Dermis microvascular lymphatic vessel endothelial cell (primary cell): ENCODE data around the gene YWHAQ. TPM values are rescaled to one million over a fixed set of nuclear protein-coding genes. Genes with fewer than 3 reads are reported as not detected.
A peak's percentile ranks its signal among the peaks of the same experiment; 100 is the strongest.
"Not testable (repeated sequence)": the region's sequence is repeated elsewhere in the genome, so short reads cannot be mapped to it uniquely, and the experiment has no call there.

Source experiments
- DNase-seq, 2 donors: peaks; one replicate each; pipeline versions ENCODE4 v3.0.0 to v3.0.0-alpha.2; 2010; ENCODE audit warnings: low read depth in 2 of 2
- total RNA-seq: library from RNA; depleted of rRNA; stranded (reverse); fragments of >200 nt; gene quantifications from 2 replicates; pipeline ENCODE4 v1.2.1, GENCODE V29; 2014

Gene YWHAQ
- total RNA-seq, 1 donor from 2014 or later: 199 TPM

DNA sequence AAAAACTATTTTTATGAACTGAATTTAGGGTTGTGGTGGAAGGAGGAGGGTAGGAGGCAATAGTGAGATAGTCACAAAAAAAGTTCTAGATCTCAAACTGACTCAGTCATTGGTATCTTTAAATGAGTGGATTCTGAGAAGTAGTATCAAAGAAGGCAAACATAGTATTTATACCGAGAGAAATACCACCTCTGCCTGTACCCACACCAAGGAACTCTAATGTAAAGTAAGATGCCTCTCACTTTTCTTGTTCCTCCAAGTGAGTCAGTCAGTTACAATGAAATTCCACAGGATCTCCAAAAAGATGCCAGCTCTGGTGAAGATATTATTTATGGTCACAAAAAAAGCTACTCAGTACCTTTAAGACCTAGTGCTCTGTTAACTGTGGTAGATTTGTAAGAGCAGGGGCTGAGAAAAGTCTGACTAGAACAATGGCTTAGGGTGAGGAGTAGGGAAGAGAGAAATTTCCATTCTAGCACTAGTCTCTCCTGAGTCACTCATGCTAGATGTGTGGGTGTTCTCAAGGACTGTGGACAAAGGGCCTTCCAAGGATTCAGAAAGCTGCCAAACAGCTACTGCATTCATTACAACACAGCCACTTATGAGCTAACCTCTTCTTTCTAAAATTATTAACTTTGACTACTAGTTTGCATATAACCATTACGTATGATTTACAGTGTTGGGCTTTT lies 36.3 kb downstream of the YWHAQ start:
- peak in 1 of 2 donors; percentile 67 for DNase-seq

DNA sequence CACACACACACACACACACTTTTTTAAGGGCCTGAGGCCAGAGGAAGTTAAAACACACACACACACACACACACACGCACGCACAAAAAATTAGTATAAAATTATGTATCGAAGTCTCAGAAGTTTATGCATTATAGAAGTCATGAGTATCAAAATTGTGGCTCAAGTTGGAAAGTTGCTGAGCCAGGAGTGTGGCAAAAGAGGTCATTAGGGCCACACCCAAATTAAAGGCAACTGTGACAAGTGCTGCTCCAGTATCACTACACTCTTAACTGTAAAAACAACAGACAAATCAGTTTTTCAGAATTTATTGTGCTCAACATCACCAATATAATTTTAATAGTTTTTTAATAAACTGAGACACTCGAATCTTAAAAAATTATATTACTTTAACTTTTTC lies 36.9 kb downstream of the YWHAQ start:
- DNase-seq: no peak

DNA sequence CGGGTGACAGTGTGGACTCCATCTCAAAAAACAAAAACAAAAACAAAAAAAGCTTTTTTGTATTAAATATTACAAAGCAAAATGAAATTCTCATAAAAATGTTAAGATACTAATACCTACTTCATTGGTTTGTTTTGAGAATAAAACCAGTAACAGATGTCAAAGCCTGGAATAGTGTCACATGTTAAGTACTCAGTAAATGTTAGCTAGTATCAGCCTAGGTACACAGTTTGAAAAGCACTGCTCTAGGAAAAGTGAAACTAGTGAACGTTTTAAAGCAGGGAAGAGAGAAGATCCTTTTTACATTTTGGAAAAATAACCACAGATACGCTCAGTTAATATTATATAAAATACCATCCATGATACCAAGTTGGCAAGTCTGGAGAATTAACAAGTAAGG lies 38.1 kb downstream of the YWHAQ start:
- no peak for DNase-seq

DNA sequence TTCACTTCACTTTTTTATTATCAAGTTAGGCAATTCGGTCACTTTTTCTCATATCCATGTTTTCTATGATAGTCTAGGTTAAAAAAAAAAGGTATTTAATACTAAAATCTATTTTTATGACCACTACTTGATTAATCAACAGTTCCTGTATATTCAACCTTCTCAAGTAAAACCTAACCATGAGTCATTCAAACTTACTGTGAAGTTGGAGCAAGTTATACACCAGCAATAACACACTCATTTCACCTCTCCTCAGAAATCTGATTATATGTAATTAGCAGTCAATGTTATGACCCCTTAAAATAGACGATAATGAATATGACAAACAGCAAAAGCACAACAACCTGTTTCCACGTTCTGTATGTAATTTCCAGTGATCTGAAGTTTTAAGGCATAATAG lies 40.2 kb downstream of the YWHAQ start:
- DNase-seq: no peak

DNA sequence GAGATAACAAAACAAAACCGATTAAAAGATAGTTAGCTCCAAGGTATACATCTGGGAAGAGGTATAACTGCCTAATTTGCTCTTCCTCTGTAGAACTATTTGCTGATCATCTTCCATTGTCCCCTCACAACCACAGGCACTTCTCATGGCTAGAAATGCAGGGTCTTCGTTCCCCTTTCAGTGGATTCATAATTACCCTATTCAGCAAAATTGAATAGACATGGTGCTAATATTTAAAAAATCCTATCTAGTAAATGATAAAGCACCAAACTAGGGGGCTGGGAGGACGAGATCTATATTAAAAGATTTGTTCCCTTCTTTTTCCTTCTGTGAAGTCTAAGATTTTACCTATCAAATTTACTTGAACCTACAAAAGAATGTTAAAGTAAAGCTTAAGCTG lies 44.3 kb downstream of the YWHAQ start:
- DNase-seq: no peak

DNA sequence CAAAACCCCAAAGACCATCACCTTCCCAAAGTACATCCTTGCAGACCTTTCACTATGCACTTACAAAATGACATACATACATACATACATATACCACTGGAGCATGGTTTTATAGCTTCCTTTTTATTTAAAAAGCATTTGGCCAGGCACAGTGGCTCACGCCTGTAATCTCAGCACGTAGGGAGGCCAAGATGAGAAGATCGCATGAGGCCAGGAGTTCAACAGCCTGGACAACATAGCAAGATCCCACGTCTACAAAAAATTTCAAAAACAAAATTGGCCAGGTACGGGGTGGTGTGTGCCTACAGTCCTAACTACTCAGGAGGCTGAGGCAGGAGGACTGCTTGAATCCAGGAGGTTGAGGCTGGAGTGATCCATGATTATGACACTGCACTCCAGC lies 45.3 kb downstream of the YWHAQ start:
- no peak for DNase-seq

DNA sequence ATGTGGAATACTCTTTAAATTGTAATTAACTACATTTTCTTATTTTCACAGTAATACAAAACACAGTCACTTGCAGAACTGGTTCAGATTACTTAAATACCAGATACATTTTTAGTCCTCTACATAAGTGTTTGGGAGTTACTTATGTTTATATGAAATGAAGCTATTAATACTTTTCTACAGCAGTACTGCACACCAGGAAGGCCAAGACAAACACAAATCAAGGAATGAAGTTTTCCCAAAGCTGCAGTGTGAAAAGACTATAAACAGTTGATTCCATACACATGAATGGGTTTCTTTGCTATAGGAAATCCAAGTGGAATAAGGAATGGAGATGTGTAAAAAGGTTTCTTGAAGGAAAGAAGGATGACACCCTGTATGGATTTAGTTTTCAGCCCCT lies 45.9 kb downstream of the YWHAQ start:
- DNase-seq: not testable (repeated sequence)

DNA sequence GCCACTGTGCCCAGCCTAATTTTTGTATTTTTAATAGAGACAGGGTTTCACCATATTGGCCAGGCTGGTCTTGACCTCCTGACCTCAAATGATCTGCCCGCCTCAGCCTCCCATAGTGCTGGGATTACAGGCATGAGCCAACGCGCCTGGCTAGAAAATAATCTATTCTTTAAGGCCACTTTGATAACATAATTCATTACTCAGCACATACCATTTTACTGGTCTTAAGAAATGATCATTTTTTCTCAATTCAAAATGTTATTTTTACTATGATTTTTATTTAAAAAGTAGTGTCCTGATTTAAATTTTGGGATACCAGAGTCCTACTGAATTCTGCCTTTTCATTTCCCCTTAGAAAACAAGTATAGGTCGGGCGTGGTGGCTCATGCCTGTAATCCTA lies 48.2 kb downstream of the YWHAQ start:
- no peak for DNase-seq

DNA sequence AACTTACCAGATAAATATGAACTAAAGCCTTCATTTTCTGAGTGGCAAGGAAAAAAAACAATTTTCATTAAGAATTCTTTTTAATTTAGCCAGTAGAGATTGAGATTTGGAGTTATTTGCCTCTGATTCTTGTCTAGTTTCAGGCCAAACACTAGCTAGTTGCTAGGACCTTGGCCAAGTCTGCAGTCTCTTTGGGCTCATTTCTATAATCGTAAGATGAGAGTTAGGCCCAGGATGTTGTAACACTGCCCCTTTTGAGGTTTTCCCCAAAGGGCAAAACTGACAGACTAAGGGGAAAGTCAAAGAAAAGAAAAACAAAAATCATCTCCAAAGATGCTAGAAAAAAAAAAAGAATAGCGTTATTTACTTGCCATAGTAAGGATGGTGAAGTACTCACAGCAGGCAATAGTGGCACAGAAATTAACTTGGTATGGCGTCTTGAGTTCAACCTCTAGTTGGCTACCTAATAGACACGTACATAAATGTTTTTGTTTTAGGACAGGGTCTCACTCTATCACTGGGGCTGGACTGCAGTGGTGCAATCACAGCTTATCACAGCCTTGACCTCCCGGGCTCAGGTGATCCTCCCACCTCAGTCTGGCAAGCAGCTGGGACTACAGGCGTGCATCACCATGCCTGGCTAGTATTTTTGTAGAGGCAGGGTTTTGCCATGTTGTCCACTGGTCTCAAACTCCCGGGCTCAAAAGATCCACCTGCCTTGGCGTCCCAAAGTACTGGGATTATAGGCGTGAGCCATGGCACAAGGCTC lies 52.1 kb downstream of the YWHAQ start:
- DNase-seq: no peak

DNA sequence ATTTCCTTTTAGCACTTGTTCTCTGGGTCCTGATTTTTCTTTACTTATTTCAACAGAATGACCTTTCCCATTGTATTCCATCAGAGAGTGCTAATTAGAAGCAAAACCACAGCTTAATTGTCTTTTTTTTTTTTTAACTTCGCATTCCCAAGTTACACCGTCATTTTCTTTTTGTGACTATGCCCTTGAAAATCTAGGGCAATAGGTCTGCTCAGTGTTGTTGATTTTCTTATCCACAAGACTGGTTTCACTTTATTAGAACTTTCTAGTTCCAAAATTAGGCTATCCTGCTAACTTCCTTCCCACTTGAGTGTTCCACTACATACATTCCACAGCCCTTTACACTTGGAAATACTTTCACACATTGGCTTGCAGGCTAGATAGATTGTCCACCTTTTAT lies 56.5 kb downstream of the YWHAQ start:
- no peak for DNase-seq

DNA sequence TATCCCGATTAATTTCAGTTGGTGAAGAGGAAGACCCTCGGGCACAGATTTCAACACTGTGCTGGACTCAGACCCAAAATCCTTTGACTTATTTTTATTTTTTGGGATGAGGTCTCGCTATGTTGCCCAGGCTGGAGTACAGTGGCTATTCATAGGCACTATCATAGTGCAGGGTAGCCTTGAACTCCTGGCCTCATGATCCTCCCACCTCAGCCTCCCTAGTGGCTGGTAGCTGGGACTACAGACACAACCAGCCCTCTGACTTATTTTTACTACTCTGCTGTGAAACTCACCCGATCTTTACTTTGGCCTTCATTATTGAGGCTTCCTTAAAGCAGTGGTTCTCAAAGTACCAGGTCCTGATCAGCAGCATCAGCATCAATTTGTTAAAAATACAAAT lies 57.0 kb downstream of the YWHAQ start:
- DNase-seq: no peak

DNA sequence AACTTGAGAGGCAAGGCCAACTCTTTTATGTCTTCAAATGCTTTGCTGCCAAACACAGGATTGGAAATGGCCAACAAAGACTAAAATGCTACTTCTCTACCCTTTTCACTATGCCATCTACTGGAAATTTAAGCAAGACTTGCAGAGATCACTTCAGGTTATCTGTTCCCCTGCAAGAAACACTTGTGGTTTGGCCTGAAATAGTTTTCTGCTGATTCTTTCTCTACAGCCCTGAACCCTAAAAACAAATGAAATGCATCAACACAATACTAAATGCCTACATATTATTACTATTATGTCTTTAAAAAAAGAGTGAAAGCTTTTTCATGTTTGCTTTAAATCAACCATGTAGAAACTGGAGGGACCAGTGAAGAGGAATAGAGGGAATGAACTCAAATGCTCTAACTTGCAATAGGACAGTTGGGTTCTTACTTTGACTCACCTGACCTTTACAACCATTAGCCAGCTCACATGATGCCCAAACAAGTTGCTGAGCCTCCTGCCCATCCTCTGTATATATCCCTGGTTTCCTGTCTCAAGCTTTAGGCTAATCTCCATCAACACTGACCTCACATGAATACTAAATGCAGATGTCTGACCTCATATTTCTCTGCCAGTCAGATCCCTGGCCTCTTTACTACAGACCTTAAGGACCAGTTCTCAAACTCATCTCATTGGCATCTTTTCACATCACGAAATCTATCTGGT lies 57.6 kb downstream of the YWHAQ start:
- no peak for DNase-seq

DNA sequence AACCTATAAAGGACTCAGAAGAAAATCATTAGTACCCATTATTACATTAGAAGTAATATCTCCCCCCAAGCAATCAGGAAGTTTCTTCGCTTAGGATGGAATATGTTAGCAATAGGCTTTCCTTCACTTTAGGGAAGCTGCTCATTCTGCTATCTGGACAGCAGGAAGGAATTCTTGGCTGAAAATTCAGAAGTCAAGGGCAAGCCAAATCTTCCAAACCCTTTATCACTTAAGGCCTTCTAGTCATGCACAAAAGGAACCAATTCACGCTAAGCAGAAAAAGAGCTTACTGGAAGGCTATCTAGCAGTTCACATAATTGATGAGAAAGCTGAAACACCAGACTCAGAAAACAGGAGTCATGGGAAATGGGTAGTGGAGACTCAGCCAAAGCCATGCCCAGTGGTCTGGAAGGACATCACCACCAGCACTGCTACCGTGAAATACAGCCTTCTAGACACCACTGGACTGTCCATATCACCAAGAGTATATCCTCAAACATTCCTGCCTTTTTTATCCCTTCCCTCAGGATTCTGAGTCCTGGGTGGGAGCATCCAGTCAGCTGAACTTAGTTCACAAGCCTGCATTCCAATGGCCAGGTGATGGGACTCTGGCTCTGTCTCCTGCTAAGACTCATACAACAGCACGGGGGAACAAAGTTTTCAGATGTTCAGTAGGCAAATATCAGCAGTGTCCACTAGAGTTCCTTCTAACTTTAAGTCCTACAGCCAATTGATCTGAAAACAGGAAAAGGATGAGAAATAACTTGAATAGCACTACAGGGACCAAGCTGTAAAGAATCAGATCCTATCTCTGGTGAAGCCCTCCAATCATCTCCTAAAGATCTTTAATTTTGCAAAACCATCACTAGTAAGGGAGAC lies 60.4 kb downstream of the YWHAQ start:
- peak in 1 of 2 donors; percentile 23 for DNase-seq

DNA sequence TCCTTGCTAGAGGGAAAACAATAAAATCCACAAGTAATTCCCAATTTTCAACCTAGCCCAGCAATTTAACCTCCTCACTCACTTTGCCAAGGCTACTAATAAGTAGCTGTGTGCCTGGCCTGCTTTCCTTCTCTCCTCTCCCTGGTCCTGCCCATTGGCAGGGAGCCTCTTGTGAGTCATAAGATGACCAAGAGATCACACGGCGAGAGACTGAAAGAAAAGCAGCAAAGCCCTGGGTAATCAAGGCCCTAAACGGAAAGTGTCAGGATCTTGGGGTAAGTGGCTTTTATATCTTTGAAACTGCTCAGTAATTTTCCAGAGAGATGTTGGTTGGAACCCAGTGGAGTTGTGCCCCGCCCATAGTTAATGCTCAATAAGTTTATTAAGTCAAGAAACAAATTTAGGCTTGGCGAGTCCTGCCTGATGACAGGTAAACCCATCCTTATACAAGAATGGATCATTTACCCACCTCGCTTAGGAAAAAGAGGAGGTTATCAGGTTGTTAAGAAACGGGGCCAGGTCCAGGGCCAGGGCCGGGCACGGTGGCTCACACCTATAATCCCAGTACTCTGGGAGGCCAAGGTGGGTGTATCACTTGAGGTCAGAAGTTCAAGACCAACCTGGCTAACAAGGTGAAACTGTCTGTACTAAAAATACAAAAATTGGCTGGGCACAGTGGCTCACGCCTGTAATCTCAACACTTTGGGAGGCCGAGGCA lies 65.2 kb downstream of the YWHAQ start:
- DNase-seq: peak in 1 of 2 donors; percentile 91

DNA sequence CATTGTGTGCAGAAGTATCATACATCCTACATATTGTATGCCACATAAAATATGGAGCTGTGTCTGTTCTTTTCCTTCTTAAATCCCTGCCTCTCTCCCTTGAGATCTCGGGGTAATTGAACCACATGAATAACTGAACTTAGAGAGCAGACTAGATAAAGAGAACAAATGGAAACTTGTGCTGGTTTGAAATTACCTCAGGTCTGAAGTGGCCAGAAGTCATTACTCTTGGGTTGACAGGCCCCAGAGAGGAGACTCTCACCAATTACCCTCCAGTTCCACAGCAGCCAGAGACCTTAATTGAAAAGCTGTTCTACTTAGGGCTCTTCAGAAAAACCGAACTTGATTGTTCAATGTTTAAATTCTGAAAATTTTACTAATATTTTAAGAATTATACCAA lies 70.2 kb downstream of the YWHAQ start:
- DNase-seq: no peak

DNA sequence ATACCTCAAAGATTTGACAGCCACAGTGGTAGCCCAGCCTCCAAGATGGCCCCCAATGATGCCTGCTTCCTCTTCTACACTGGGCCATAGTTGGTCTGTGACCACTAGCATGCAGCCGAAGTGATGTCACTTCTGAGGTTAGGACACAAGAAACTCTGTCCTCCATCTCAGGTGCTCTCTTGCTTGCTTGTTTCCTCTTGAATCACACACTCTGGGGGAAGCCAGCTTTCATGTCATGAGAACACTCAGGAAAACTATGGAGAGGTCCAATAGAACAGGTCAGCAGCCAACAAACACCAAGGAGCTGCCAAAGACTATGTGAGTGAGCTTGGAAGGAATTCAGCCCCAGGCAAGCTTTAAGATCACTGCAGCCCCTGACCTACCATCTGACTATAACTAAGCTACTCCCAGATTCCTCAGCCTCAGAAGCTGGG lies 71.8 kb downstream of the YWHAQ start:
- DNase-seq: no peak

DNA sequence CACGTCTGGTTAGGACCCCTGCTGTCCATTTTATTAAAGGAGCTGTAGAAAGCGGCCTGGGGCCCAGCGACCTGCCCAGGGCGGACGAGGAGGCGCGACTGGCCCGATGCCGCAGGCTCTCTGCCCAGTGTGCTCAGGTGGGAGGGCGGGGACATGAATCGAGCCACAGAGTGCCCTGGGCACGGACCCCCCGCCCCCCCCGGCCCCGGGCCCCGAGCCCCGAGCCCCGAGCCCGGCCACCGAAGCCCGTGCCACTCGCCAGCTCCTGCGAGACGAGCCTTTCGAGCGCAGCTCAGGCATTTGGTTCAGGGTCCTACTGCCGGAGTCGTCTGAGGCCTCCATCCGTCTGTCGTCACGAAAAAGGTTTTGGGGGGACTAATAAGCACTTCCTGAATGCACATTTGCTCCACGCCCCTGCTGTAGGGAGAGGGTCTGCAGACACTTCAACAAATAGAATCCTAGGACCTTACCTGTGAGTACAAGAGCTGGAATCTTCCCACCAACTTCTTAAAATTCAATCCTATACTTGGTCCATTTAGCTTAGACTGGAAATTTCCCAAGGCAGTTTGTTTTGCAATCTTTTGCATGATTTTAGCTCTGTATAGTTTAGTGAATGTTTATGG lies 74.6 kb downstream of the YWHAQ start:
- no peak for DNase-seq

DNA sequence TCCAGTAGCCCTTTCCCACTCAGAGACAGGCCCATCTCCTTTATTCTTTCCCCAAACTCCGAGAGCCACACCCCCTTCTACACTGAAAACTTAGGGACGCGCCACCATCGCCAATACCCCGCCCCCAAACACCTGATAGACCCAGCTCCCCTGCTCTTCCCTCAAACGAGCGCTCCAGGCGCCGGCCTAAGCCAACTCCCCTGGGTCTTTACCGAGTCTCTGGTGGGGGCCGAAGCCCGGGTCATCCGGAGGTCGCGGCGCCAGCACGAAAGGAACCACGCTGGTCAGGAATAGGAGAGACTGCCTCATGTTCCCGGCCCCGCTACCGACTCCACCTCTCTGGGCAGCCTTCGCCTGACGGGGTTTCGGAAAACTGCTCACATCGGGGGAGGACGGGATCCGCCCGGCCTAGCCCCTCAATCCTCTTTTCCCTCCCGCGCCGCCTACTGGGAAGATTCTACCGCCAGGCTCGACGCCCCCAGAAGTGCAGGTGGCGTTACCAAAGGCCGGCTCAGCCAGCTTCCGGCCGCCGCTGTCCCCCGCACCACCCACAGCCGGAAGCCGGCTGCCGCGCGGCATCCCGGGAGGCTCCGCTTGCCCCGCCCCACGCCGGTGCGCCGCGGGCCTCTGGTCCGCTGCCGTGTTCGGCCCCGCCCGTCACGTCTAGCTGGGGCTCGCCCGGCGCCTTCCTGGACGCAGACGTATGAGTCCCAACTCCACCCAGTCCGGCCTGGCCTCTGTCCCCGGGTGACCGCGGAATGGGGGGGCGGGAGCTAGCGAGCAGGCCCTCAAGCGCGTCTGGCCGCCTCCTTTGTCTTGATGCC lies 75.3 kb downstream of the YWHAQ start, which contains the start of gene ADAM17:
Gene ADAM17 (minus strand): TSS at position 534 of the 824 bp plus-strand sequence. CDS start 225 bp downstream, at position 309.
- peak; percentile 86 to 97 for DNase-seq

DNA sequence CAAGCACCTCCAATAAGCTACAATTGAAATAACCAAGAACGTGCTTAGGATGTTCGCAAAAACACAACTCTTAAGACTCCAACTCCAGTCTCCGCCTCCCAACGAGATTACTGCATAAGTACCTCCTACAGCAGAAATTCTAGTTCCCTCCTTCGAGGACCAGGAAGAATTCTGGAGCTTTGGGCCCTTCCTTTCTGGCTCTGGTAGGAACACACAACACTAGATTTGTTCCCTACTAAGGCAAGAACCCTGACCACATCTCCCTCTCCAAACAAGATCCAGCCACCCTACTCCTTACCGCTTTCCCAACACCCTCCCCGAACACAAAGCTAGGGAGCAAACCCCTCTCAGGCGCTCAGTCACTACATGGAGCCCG lies 75.9 kb downstream of the YWHAQ start:
- DNase-seq: peak in 1 of 2 donors; percentile 85
